Subcutaneous adipose tissue (tissue), 4 donors: ENCODE measurements around the gene CLN5. TPM values are rescaled to one million over a fixed set of nuclear protein-coding genes. Genes with fewer than 3 reads are reported as not detected.

Experiments used
- CTCF ChIP-seq: fragments of 450-650 bp; IDR thresholded peaks from one replicate; pipeline ENCODE4 v1.5.1; 2016; ENCODE audit warnings: low read depth, mild to moderate bottlenecking, control low read depth, antibody characterized with exemption, moderate library complexity
- total RNA-seq, 4 donors: library from RNA; depleted of rRNA; stranded (reverse); fragments of >200 nt; gene quantifications; one replicate each; pipeline ENCODE4 v1.1.0, GENCODE V29; 2016

CLN5 gene
- total RNA-seq, 4 donors from 2014 or later: 28.8 to 42.1 (median 34.5) TPM

GRCh38 chr13:76969488-76970365, 22.2 kb upstream of the CLN5 start:
- no peak for TF ChIP-seq CTCF

- TF ChIP-seq CTCF: no peak
Measured at GRCh38 chr13:76971215-76971614, 20.7 kb upstream of the CLN5 start.

GRCh38 chr13:76971851-76972829, 19.7 kb upstream of the CLN5 start:
- TF ChIP-seq CTCF: no peak

GRCh38 chr13:76973920-76974617, 17.8 kb upstream of the CLN5 start:
- TF ChIP-seq CTCF: no peak

- no peak for TF ChIP-seq CTCF
Measured at GRCh38 chr13:76974618-76974975, 17.3 kb upstream of the CLN5 start.

- no peak for TF ChIP-seq CTCF
Measured at GRCh38 chr13:76975863-76976262, 16.0 kb upstream of the CLN5 start.
